KMS-11 (cell line): Measurements from ENCODE around the gene PCDHGB6.
"Not testable (repeated sequence)": the region's sequence is repeated elsewhere in the genome, so short reads cannot be mapped to it uniquely, and the experiment has no call there.

ENCODE experiments used
- H2AFZ ChIP-seq: fragments of 200-600 bp; sonication (generic); 2 replicates; pipeline ENCODE4 v1.6.1; 2016; ENCODE audit warnings: antibody characterized with exemption, mixed run types, low read depth
- H3K27ac ChIP-seq: fragments of 200-600 bp; sonication (generic); 2 replicates; pipeline ENCODE4 v1.6.1; 2016; ENCODE audit warnings: mild to moderate bottlenecking, mixed run types
- H3K27me3 ChIP-seq: fragments of 200-600 bp; sonication (generic); 2 replicates; pipeline ENCODE4 v1.6.1; 2017; ENCODE audit warnings: mild to moderate bottlenecking, low read depth, mixed run types, moderate library complexity; ENCODE audit not compliant: insufficient read depth
- H3K36me3 ChIP-seq: fragments of 200-600 bp; sonication (generic); 2 replicates; pipeline ENCODE4 v1.6.1; 2017; ENCODE audit warnings: mild to moderate bottlenecking, mixed run types; ENCODE audit not compliant: insufficient read depth
- H3K4me1 ChIP-seq: fragments of 200-600 bp; sonication (generic); 2 replicates; pipeline ENCODE4 v1.6.1; 2016; ENCODE audit warnings: mild to moderate bottlenecking, low read depth, mixed run types; ENCODE audit not compliant: poor library complexity, severe bottlenecking
- H3K4me2 ChIP-seq: fragments of 200-600 bp; sonication (generic); 2 replicates; pipeline ENCODE4 v1.7.0; 2016; ENCODE audit warnings: mild to moderate bottlenecking, mixed run types
- H3K4me3 ChIP-seq: fragments of 200-600 bp; sonication (generic); IDR thresholded peaks from 2 replicates; pipeline ENCODE4 v1.6.1; 2017; ENCODE audit warnings: low read depth, low read length, mixed read lengths; ENCODE audit not compliant: insufficient read depth
- H3K79me2 ChIP-seq: fragments of 200-600 bp; sonication (generic); 2 replicates; pipeline ENCODE4 v1.6.1; 2016; ENCODE audit warnings: low read depth, mixed run types; ENCODE audit not compliant: insufficient read depth
- H3K9ac ChIP-seq: fragments of 200-600 bp; sonication (generic); 2 replicates; pipeline ENCODE4 v1.6.1; 2016; ENCODE audit warnings: mild to moderate bottlenecking, mixed run types
- H4K20me1 ChIP-seq: fragments of 200-600 bp; sonication (generic); 2 replicates; pipeline ENCODE4 v1.6.1; 2016; ENCODE audit warnings: mild to moderate bottlenecking, mixed run types; ENCODE audit not compliant: insufficient read depth
- TF ChIP-seq, protein P1 (sequence below): fragments of 200-600 bp; sonication (generic); conservative IDR thresholded peaks from 2 replicates; pipeline ENCODE4 v1.6.1; 2017; ENCODE audit warnings: low read depth, mild to moderate bottlenecking, antibody characterized with exemption, low read length, moderate library complexity, mixed read lengths

PCDHGB6 gene

DNA sequence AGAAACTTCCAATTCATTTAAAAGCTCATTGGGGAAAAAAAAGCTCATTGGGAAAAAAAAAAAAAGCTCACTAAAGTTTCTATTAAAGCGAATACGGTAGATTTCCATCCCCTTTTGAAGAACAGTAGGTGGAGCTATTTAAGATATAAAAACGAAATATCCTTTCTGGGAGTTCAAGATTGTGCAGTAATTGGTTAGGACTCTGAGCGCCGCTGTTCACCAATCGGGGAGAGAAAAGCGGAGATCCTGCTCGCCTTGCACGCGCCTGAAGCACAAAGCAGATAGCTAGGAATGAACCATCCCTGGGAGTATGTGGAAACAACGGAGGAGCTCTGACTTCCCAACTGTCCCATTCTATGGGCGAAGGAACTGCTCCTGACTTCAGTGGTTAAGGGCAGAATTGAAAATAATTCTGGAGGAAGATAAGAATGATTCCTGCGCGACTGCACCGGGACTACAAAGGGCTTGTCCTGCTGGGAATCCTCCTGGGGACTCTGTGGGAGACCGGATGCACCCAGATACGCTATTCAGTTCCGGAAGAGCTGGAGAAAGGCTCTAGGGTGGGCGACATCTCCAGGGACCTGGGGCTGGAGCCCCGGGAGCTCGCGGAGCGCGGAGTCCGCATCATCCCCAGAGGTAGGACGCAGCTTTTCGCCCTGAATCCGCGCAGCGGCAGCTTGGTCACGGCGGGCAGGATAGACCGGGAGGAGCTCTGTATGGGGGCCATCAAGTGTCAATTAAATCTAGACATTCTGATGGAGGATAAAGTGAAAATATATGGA, 22.7 kb downstream of the PCDHGB6 start, which contains the start of gene PCDHGA12:
Gene PCDHGA12 (plus strand): TSS at position 176 of the 782 bp plus-strand sequence. CDS start 253 bp downstream, at position 429.
- Histone ChIP-seq H2AFZ (no peak within 1 kb of the TSS), H3K36me3 (no peaks in the 10 kb centered on the region), H3K4me1 (no peaks in the 10 kb centered on the region), H3K27me3 (no peaks in the 10 kb centered on the region), H3K79me2 (no peaks in the 10 kb centered on the region), H3K9ac (no peak within 1 kb of the TSS), H4K20me1 (no peaks in the 10 kb centered on the region), H3K4me2 (no peak within 1 kb of the TSS), H3K27ac (no peak within 1 kb of the TSS), H3K4me3 (no peak within 1 kb of the TSS)
- TF ChIP-seq, protein P1, sequence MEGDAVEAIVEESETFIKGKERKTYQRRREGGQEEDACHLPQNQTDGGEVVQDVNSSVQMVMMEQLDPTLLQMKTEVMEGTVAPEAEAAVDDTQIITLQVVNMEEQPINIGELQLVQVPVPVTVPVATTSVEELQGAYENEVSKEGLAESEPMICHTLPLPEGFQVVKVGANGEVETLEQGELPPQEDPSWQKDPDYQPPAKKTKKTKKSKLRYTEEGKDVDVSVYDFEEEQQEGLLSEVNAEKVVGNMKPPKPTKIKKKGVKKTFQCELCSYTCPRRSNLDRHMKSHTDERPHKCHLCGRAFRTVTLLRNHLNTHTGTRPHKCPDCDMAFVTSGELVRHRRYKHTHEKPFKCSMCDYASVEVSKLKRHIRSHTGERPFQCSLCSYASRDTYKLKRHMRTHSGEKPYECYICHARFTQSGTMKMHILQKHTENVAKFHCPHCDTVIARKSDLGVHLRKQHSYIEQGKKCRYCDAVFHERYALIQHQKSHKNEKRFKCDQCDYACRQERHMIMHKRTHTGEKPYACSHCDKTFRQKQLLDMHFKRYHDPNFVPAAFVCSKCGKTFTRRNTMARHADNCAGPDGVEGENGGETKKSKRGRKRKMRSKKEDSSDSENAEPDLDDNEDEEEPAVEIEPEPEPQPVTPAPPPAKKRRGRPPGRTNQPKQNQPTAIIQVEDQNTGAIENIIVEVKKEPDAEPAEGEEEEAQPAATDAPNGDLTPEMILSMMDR, result no peak

DNA sequence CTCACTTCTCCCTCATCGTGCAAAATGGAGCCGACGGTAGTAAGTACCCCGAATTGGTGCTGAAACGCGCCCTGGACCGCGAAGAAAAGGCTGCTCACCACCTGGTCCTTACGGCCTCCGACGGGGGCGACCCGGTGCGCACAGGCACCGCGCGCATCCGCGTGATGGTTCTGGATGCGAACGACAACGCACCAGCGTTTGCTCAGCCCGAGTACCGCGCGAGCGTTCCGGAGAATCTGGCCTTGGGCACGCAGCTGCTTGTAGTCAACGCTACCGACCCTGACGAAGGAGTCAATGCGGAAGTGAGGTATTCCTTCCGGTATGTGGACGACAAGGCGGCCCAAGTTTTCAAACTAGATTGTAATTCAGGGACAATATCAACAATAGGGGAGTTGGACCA, 23.5 kb downstream of the PCDHGB6 start:
- Histone ChIP-seq H3K27ac (no peak overlapping the region), H3K9ac (no peak overlapping the region), H2AFZ (no peak overlapping the region), H4K20me1 (no peaks in the 10 kb centered on the region), H3K4me1 (no peaks in the 10 kb centered on the region), H3K79me2 (no peaks in the 10 kb centered on the region), H3K4me2 (no peak overlapping the region), H3K4me3 (no peak overlapping the region), H3K36me3 (no peaks in the 10 kb centered on the region), H3K27me3 (no peaks in the 10 kb centered on the region)
- TF ChIP-seq, protein P1, result no peak

DNA sequence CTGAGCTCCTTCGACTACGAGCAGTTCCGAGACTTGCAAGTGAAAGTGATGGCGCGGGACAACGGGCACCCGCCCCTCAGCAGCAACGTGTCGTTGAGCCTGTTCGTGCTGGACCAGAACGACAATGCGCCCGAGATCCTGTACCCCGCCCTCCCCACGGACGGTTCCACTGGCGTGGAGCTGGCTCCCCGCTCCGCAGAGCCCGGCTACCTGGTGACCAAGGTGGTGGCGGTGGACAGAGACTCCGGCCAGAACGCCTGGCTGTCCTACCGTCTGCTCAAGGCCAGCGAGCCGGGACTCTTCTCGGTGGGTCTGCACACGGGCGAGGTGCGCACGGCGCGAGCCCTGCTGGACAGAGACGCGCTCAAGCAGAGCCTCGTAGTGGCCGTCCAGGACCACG, 24.5 kb downstream of the PCDHGB6 start:
- not testable (repeated sequence) for H2AFZ ChIP-seq, H3K4me2 ChIP-seq, H4K20me1 ChIP-seq, H3K9ac ChIP-seq, H3K27me3 ChIP-seq, H3K79me2 ChIP-seq, H3K4me1 ChIP-seq, H3K4me3 ChIP-seq, H3K27ac ChIP-seq, H3K36me3 ChIP-seq

DNA sequence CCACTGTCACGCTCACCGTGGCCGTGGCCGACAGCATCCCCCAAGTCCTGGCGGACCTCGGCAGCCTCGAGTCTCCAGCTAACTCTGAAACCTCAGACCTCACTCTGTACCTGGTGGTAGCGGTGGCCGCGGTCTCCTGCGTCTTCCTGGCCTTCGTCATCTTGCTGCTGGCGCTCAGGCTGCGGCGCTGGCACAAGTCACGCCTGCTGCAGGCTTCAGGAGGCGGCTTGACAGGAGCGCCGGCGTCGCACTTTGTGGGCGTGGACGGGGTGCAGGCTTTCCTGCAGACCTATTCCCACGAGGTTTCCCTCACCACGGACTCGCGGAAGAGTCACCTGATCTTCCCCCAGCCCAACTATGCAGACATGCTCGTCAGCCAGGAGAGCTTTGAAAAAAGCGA, 24.9 kb downstream of the PCDHGB6 start:
- H2AFZ ChIP-seq, H3K79me2 ChIP-seq, H3K36me3 ChIP-seq, H3K4me1 ChIP-seq, H3K9ac ChIP-seq, H3K4me3 ChIP-seq, H3K4me2 ChIP-seq, H4K20me1 ChIP-seq, H3K27me3 ChIP-seq, H3K27ac ChIP-seq: not testable (repeated sequence)

DNA sequence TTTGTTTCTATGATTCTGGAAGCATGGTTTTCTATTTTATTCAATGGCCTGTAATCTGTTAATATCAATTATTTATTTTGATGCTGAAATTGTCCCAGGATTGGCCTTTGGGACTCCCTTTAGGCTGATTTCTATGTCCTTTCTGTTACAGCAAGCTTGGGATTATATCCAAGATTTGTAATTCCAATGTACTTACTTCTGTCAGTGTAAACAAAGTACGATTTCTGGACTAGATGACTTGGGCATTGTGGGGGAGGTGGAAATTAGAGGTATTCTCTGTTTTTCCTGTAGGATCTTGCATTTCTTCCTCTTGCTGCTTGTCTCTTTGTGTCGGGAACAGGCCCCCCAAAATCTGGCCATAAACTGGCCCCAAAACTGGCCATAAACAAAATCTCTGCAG, 26.2 kb downstream of the PCDHGB6 start:
- Histone ChIP-seq H2AFZ (no peak overlapping the region), H3K9ac (no peak overlapping the region), H3K4me3 (no peak overlapping the region), H3K27me3 (no peaks in the 10 kb centered on the region), H3K4me1 (no peaks in the 10 kb centered on the region), H4K20me1 (no peaks in the 10 kb centered on the region), H3K79me2 (no peaks in the 10 kb centered on the region), H3K4me2 (no peak overlapping the region), H3K27ac (no peak overlapping the region), H3K36me3 (no peaks in the 10 kb centered on the region)
- TF ChIP-seq, protein P1, result no peak
